GM10266 (cell line): ENCODE results near the gene MAFB.

Experiments used
- DNase-seq: peaks from one replicate; pipeline ENCODE4 v3.0.0; 2012; ENCODE audit errors: extremely low spot score
- CTCF ChIP-seq: IDR thresholded peaks from 2 replicates; pipeline ENCODE4 v1.5.1; 2012; ENCODE audit warnings: mild to moderate bottlenecking, low read depth; ENCODE audit not compliant: control insufficient read depth, insufficient read depth; ENCODE audit errors: missing control alignments

Gene MAFB

GRCh38 chr20:40720826-40721225, 31.8 kb upstream of the MAFB start:
- no peak for DNase-seq
- TF ChIP-seq CTCF = no peak

GRCh38 chr20:40720099-40720498, 31.1 kb upstream of the MAFB start:
- TF ChIP-seq CTCF = no peak
- no peak for DNase-seq

GRCh38 chr20:40718982-40719729, 30.1 kb upstream of the MAFB start:
- DNase-seq = no peak
- TF ChIP-seq CTCF = no peak

- DNase-seq = no peak
- TF ChIP-seq CTCF = no peak
These were observed 29.4 kb upstream of the MAFB start for GRCh38 chr20:40718214-40718977.

DNA sequence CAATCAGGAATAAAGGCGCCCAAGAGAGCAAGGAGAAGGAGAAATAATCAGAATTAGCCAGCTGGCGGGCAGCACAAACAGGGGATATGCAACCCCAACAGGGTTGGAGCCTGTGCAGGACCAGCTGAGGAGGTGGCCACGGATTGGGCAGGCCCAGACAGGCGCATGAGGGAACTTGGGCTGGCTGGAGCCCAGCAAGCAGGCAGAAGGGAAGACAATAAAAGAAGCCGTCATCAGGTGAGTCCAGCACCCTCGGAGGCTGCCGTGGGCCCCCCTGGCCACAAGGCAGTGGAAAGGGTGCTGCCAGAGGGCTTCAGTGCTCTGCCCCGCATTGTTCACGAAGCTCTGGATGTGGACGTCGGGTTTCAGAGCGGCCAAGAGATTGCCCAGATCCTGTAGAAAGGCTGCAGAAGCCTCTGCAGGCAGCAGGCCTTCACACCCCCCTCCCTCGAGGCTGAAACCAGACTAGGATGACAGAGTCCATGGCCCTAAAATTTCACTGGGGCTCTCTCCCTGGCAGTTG, 28.4 kb upstream of the MAFB start:
- no peak for TF ChIP-seq CTCF
- DNase-seq = no peak

DNA sequence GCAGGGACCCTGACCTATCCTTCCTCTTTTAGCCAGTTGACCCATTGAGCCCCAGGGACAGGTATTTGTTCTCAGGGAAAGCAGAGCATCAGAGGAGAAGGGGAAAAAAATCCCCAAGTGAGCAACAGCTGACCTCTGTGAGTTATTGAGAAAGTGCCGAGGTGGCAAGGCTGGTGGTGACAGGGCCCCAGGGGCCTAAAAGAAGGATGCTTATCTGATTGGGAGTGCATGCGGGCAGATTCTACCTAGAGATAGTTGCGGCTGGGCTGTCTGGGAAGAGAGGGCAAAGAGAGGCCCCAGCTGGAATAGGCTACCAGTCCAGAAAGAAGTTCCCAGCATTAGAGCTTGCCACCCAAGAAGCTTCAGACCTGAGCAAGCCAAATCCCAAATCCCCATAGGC, 26.5 kb upstream of the MAFB start:
- no peak for TF ChIP-seq CTCF
- no peak for DNase-seq

- TF ChIP-seq CTCF = no peak
- no peak for DNase-seq
These were observed 25.9 kb upstream of the MAFB start for GRCh38 chr20:40714916-40715315.
